Chondrocyte (in vitro differentiated cells): ENCODE results near the gene APP. TPM values are rescaled to one million over a fixed set of nuclear protein-coding genes. Genes with fewer than 3 reads are reported as not detected.

ENCODE experiments used
- DNase-seq: peaks from one replicate; pipeline ENCODE4 v3.0.0; 2021; ENCODE audit warnings: mixed read lengths, low spot score
- H3K27ac Mint-ChIP-seq: one replicate; pipeline ENCODE4 v1.8.0; 2021; ENCODE audit warnings: mild to moderate bottlenecking, moderate library complexity, mixed read lengths; ENCODE audit not compliant: unreplicated experiment
- H3K27me3 Mint-ChIP-seq: 2 replicates; pipeline ENCODE4 v1.8.0; 2021; ENCODE audit warnings: low read depth, mixed read lengths
- H3K36me3 Mint-ChIP-seq: 2 replicates; pipeline ENCODE4 v1.8.0; 2021; ENCODE audit warnings: low read depth, mixed read lengths
- H3K4me1 Mint-ChIP-seq: 2 replicates; pipeline ENCODE4 v1.8.0; 2021; ENCODE audit warnings: low read depth, mild to moderate bottlenecking, mixed read lengths
- H3K4me3 Mint-ChIP-seq: one replicate; pipeline ENCODE4 v1.8.0; 2021; ENCODE audit warnings: mild to moderate bottlenecking, moderate library complexity, mixed read lengths; ENCODE audit not compliant: unreplicated experiment
- H3K9me3 Mint-ChIP-seq: 2 replicates; pipeline ENCODE4 v1.8.0; 2021; ENCODE audit warnings: low read depth, mixed read lengths
- long read RNA-seq: library from polyadenylated mRNA; stranded (forward); transcript quantifications from one replicate; pipeline ENCODE4 v2.0.0, GENCODE V29; 2021
- total RNA-seq: library from RNA; stranded (reverse); gene quantifications from 3 replicates; pipeline ENCODE4 v1.2.1, GENCODE V29; 2021
- TF ChIP-seq, protein P1 (sequence below): fragments of 200-600 bp; sonication (generic); IDR thresholded peaks from 2 replicates; pipeline ENCODE4 v1.5.0; 2021; ENCODE audit warnings: antibody characterized with exemption, mild to moderate bottlenecking, moderate library complexity

APP gene
- total RNA-seq = 441 to 540 TPM (median 442 TPM) in 3 replicates
- long read RNA-seq, transcript APP-205 (17 exons, 2,366 nt) = minor isoform, 7 of 173 reads
- long read RNA-seq, transcript APP-204 (17 exons, 3,543 nt) = minor isoform, 28 of 173 reads
- long read RNA-seq, transcript APP-201 (18 exons, 3,467 nt) = major isoform, 75 of 173 reads
- long read RNA-seq, partial matches to known transcripts = 26 of 173 reads
- long read RNA-seq, other reads (novel, unspliced or antisense) = 32 of 173 reads

- H3K36me3 Mint-ChIP-seq = no peaks in the 10 kb centered on the region
- no peak for DNase-seq
- no peaks in the 10 kb centered on the region for H3K27me3 Mint-ChIP-seq
- H3K4me1 Mint-ChIP-seq = peaks cover 36% of the 10 kb centered on the region
- TF ChIP-seq, protein P1, sequence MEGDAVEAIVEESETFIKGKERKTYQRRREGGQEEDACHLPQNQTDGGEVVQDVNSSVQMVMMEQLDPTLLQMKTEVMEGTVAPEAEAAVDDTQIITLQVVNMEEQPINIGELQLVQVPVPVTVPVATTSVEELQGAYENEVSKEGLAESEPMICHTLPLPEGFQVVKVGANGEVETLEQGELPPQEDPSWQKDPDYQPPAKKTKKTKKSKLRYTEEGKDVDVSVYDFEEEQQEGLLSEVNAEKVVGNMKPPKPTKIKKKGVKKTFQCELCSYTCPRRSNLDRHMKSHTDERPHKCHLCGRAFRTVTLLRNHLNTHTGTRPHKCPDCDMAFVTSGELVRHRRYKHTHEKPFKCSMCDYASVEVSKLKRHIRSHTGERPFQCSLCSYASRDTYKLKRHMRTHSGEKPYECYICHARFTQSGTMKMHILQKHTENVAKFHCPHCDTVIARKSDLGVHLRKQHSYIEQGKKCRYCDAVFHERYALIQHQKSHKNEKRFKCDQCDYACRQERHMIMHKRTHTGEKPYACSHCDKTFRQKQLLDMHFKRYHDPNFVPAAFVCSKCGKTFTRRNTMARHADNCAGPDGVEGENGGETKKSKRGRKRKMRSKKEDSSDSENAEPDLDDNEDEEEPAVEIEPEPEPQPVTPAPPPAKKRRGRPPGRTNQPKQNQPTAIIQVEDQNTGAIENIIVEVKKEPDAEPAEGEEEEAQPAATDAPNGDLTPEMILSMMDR = peak; percentile 96
- H3K4me3 Mint-ChIP-seq = peak within 1 kb of the TSS; percentile 95
- no peaks in the 10 kb centered on the region for H3K9me3 Mint-ChIP-seq
- H3K27ac Mint-ChIP-seq = peak within 1 kb of the TSS; percentile 90
Measured at GRCh38 chr21:26170471-26171257, at the start of gene APP. Gene APP (minus strand): TSS chr21:26170770. CDS start chr21:26170620, 150 bp downstream.

GRCh38 chr21:26212220-26212619, 41.6 kb upstream of the APP start:
- no peaks in the 10 kb centered on the region for H3K4me1 Mint-ChIP-seq
- no peaks in the 10 kb centered on the region for H3K27me3 Mint-ChIP-seq
- no peaks in the 10 kb centered on the region for H3K9me3 Mint-ChIP-seq
- H3K36me3 Mint-ChIP-seq = no peaks in the 10 kb centered on the region
- H3K27ac Mint-ChIP-seq = no peak overlapping the region
- TF ChIP-seq, protein P1 = no peak
- no peak overlapping the region for H3K4me3 Mint-ChIP-seq
- DNase-seq = no peak

GRCh38 chr21:26210614-26211013, 40.0 kb upstream of the APP start:
- Mint-ChIP-seq H3K27ac (no peak overlapping the region), H3K4me3 (no peak overlapping the region), H3K36me3 (no peaks in the 10 kb centered on the region), H3K27me3 (peaks cover 2% of the 10 kb centered on the region), H3K4me1 (no peaks in the 10 kb centered on the region), H3K9me3 (no peaks in the 10 kb centered on the region)
- no peak for DNase-seq
- TF ChIP-seq, protein P1 = no peak

DNA sequence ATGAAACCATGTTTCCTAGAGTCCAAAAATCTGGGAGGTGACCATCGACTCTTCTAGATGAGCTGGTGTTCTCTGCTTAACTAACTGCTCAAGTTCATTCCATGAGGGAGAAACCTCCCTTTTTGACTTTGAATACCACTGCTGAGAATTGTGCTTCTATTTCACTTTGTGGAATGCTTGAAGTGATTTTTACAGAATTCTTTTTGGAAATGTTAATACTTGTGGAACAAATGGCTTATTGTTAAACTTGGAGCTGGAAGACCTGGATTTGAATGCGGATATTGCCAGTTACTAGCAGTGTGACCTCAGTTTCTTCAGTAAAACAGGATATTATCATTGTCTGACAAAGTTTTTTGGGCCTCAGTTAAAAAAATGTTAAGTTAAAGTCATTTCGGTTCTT, 36.5 kb upstream of the APP start:
- H3K27ac Mint-ChIP-seq = no peak overlapping the region
- no peaks in the 10 kb centered on the region for H3K9me3 Mint-ChIP-seq
- no peaks in the 10 kb centered on the region for H3K36me3 Mint-ChIP-seq
- H3K4me1 Mint-ChIP-seq = no peaks in the 10 kb centered on the region
- peaks cover 2% of the 10 kb centered on the region for H3K27me3 Mint-ChIP-seq
- DNase-seq = no peak
- TF ChIP-seq, protein P1 = no peak
- H3K4me3 Mint-ChIP-seq = no peak overlapping the region

GRCh38 chr21:26199456-26199855, 28.9 kb upstream of the APP start:
- TF ChIP-seq, protein P1 = no peak
- H3K4me3 Mint-ChIP-seq = no peak overlapping the region
- peak overlapping the region; percentile 24 for H3K27ac Mint-ChIP-seq
- H3K4me1 Mint-ChIP-seq = peaks cover 10% of the 10 kb centered on the region
- no peaks in the 10 kb centered on the region for H3K27me3 Mint-ChIP-seq
- DNase-seq = no peak
- no peaks in the 10 kb centered on the region for H3K36me3 Mint-ChIP-seq
- H3K9me3 Mint-ChIP-seq = no peaks in the 10 kb centered on the region
